ENCODE measurements around the gene TGFA. TPM values are rescaled to one million over a fixed set of nuclear protein-coding genes. Genes with fewer than 3 reads are reported as not detected.

The TGFA gene
- total RNA-seq, 4 donors from 2014 or later, result 10.7 to 51.3 (median 33.7) TPM

DNA sequence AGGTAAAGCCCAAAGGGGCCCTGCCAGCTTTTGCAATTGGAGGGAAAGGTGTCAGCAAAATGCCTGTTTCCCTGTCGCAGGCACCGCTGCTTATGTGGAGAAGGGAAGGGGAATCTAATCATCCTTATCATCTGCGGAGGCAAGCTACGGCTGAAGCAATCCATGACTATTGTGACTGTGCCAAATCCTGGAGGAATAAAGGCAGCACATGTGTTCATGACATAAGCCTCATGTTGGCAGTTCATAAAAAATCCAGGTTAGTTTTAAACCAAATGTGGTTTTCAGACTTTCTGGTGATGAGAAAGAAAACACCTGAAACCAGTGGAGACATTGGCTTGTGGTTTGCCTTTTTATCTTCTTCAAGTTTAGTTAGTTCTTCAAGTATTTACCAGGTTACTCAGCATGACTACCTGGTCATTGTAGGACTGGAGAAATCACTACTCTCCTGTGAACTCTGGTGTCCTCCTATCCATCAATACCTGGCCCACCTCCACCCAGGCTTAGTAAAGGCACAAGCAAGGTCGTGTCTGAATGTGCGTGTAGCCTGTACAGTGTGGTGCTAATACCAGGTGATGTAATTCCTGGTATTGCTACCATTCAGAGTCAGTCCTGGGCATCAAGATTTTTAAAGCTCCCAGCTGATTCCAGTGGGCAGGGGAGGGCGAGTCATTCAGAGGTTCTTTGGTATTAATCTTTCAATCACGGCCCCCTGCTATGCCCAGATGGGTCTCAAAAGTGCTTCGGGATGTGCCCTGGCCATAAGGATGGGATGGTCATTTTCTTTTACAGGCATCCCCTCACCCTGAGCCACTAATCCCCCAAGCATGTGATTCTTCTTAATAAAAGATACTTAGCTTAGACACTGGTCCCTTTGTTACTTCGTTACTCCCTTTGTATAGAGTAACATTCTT lies 96.8 kb downstream of the TGFA start:
- in situ Hi-C loops (cut with MboI; ENCODE audit: low pct_ligation_motif_present in 1 of 4, low pct_unique_long_range_greater_than_20kb in 1 of 4, low sequenced_read_pairs in 3 of 4) (no loop called here), intact Hi-C loops (cut with DNase I; ENCODE audit: low total_unique reads) (no loop called here)
- Histone ChIP-seq H3K4me1 (no peaks in the 10 kb centered on the region), H3K36me3 (no peaks in the 10 kb centered on the region), H3K9me3 (no peaks in the 10 kb centered on the region), H3K4me3 (no peak overlapping the region), H3K27ac (no peak overlapping the region), H3K27me3 (no peaks in the 10 kb centered on the region)
- DNase-seq, result no peak
- WGBS, 2 donors (ENCODE audit: low coverage in 1 of 2), result 60 to 86% methylated on average over 1 to 10 of the region's 10 CpGs
- TF ChIP-seq EP300 (IDR thresholded peaks at IDR 0.05; ENCODE audit: low read depth) (no peak), POLR2A (IDR thresholded peaks at IDR 0.05) (no peak), POLR2AphosphoS5 (IDR thresholded peaks at IDR 0.05) (no peak)
- TF ChIP-seq, protein P1, sequence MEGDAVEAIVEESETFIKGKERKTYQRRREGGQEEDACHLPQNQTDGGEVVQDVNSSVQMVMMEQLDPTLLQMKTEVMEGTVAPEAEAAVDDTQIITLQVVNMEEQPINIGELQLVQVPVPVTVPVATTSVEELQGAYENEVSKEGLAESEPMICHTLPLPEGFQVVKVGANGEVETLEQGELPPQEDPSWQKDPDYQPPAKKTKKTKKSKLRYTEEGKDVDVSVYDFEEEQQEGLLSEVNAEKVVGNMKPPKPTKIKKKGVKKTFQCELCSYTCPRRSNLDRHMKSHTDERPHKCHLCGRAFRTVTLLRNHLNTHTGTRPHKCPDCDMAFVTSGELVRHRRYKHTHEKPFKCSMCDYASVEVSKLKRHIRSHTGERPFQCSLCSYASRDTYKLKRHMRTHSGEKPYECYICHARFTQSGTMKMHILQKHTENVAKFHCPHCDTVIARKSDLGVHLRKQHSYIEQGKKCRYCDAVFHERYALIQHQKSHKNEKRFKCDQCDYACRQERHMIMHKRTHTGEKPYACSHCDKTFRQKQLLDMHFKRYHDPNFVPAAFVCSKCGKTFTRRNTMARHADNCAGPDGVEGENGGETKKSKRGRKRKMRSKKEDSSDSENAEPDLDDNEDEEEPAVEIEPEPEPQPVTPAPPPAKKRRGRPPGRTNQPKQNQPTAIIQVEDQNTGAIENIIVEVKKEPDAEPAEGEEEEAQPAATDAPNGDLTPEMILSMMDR (IDR thresholded peaks at IDR 0.05), result no peak

DNA sequence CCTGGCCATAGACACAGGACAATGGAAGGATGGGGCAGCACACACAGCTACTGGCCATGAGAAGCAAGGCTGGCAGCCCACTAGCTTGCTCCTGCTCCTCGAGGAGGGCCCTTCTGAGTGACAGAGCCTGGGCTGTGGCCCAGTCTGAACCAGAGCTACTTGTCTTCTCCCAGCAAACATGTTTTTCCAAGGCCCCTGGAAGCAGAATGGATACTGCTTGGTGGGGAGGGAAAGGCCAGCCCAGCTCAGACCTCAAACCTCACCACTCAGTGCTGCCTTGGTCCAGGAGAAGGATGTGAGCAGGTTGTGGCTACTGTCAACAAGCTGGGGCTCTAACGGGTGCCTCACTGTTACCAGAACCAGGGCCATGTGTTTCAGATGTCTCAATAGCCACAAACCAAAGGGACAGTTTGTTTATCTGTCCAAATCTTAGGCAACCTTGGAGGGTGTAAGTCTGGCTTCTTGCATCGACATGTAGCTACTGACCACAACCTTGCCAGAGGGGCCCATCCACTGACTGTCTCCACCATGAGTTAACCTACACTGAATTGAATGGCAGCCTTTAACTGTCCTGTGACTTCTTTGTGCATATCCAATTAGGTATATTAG lies 98.6 kb downstream of the TGFA start:
- intact Hi-C loops (cut with DNase I; ENCODE audit: low total_unique reads), result no loop called here
- H3K27ac ChIP-seq, result no peak overlapping the region
- no peak overlapping the region for H3K4me3 ChIP-seq
- H3K27me3 ChIP-seq, result no peaks in the 10 kb centered on the region
- no peaks in the 10 kb centered on the region for H3K36me3 ChIP-seq
- DNase-seq, result no peak
- WGBS, 2 donors (ENCODE audit: low coverage in 1 of 2), result 86% methylated on average over 3 of the region's 3 CpGs; no CpG with 5 or more reads in 1 of the 2 donors
- H3K9me3 ChIP-seq, result no peaks in the 10 kb centered on the region
- H3K4me1 ChIP-seq, result no peaks in the 10 kb centered on the region
- TF ChIP-seq POLR2AphosphoS5 (IDR thresholded peaks at IDR 0.05) (no peak), POLR2A (IDR thresholded peaks at IDR 0.05) (no peak), EP300 (IDR thresholded peaks at IDR 0.05; ENCODE audit: low read depth) (no peak)
- TF ChIP-seq, protein P1 (IDR thresholded peaks at IDR 0.05), result no peak
- in situ Hi-C loops (cut with MboI; ENCODE audit: low pct_ligation_motif_present in 1 of 4, low pct_unique_long_range_greater_than_20kb in 1 of 4, low sequenced_read_pairs in 3 of 4), result no loop called here

DNA sequence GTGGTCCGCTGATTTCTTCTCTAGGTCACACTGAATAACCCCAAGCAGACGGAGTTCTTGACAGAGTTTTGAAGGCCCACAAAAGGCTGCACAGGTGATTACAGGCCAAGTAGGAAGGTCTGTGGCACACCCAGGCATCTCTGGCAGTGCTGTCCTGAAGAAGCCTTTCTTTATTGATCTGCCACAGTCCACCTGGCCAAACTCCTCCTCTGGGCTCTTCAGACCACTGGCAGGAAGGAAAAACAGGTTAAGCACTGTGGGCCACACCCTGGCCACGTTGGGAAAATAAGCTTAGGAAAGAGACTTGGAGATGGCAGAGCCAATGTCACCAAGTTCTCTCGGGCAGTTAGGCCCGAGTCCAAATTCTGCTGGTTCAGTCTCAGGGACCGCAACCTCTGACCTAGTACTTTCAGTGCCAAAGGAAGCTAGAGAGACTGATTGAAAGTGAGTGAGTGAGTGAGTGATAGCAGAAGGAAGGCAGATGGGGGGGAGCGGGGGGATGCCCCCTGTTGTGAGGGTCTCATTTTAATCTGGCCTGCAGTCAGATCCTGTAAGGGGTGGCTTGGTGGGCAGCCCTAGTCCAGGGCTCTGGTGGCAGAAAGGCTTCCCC lies 102.9 kb downstream of the TGFA start:
- TF ChIP-seq, protein P1 (IDR thresholded peaks at IDR 0.05), result no peak
- TF ChIP-seq POLR2AphosphoS5 (IDR thresholded peaks at IDR 0.05) (no peak), EP300 (IDR thresholded peaks at IDR 0.05; ENCODE audit: low read depth) (no peak), POLR2A (IDR thresholded peaks at IDR 0.05) (no peak)
- Histone ChIP-seq H3K27ac (no peak overlapping the region), H3K27me3 (no peaks in the 10 kb centered on the region), H3K4me3 (no peak overlapping the region), H3K4me1 (no peaks in the 10 kb centered on the region), H3K9me3 (no peaks in the 10 kb centered on the region), H3K36me3 (no peaks in the 10 kb centered on the region)
- intact Hi-C loops (cut with DNase I; ENCODE audit: low total_unique reads) (no loop called here), in situ Hi-C loops (cut with MboI; ENCODE audit: low pct_ligation_motif_present in 1 of 4, low pct_unique_long_range_greater_than_20kb in 1 of 4, low sequenced_read_pairs in 3 of 4) (no loop called here)
- DNase-seq, result no peak
- WGBS, 2 donors (ENCODE audit: low coverage in 1 of 2), result 77% methylated on average over 7 of the region's 7 CpGs; no CpG with 5 or more reads in 1 of the 2 donors

DNA sequence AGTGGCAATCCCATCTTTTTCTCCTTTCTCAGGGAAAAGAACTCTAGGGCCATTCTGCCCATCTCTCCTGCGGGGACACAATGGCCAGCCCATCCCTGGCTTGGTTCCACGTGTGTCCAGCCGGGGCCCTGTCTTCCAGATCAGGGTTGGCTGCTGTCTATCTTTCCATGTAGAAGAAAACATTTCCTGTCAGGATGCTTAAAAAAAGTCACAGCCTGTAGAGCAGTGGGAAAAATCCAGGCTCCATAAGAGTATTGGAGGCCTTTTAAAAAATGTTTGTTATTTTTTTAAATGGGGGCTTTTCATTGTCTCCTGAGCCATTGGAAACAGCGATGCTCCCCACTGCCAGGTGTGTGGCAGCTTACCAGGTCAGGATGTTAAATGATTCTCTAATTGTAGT lies 105.6 kb downstream of the TGFA start:
- WGBS, 2 donors (ENCODE audit: low coverage in 1 of 2), result 81 to 90% methylated on average over 1 to 4 of the region's 4 CpGs
- in situ Hi-C loops (cut with MboI; ENCODE audit: low pct_ligation_motif_present in 1 of 4, low pct_unique_long_range_greater_than_20kb in 1 of 4, low sequenced_read_pairs in 3 of 4), result no loop called here
- no peak for DNase-seq

More for the DNA sequence above, 105.6 kb downstream of the TGFA start:
- H3K9me3 ChIP-seq, result no peaks in the 10 kb centered on the region
- H3K27me3 ChIP-seq, result no peaks in the 10 kb centered on the region
- TF ChIP-seq EP300 (IDR thresholded peaks at IDR 0.05; ENCODE audit: low read depth) (no peak), POLR2A (IDR thresholded peaks at IDR 0.05) (no peak), POLR2AphosphoS5 (IDR thresholded peaks at IDR 0.05) (no peak)
- TF ChIP-seq, protein P1 (IDR thresholded peaks at IDR 0.05), result no peak
- H3K36me3 ChIP-seq, result no peaks in the 10 kb centered on the region
- H3K4me3 ChIP-seq, result no peak overlapping the region
- intact Hi-C loops (cut with DNase I; ENCODE audit: low total_unique reads), result loop anchor here (5.0 kb wide), 1 partner anchor 41 kb away; no protein-coding TSS in a partner anchor
- no peaks in the 10 kb centered on the region for H3K4me1 ChIP-seq
- no peak overlapping the region for H3K27ac ChIP-seq

Measured in transverse colon (tissue), 4 donors.